HG02970 (cell line): ENCODE measurements around the gene NHERF1.

ENCODE experiments used
- ATAC-seq: cut with Tn5 transposase; IDR thresholded peaks from one replicate; pipeline ENCODE4 v1.9.1; 2021; ENCODE audit warnings: mild to moderate bottlenecking, moderate library complexity, moderate number of reproducible peaks; ENCODE audit not compliant: unreplicated experiment, low FRiP score

Gene NHERF1

GRCh38 chr17:74780443-74781238 lies 32.2 kb downstream of the NHERF1 start:
- ATAC-seq: no peak

GRCh38 chr17:74782571-74782970 lies 34.1 kb downstream of the NHERF1 start:
- no peak for ATAC-seq

GRCh38 chr17:74784125-74784810 lies 35.8 kb downstream of the NHERF1 start:
- no peak for ATAC-seq

GRCh38 chr17:74785096-74785980 lies 36.9 kb downstream of the NHERF1 start:
- no peak for ATAC-seq

- no peak for ATAC-seq
Measured at GRCh38 chr17:74785981-74786360, 37.5 kb downstream of the NHERF1 start.

GRCh38 chr17:74786431-74787055 lies 38.1 kb downstream of the NHERF1 start:
- no peak for ATAC-seq

- no peak for ATAC-seq
Measured at GRCh38 chr17:74790161-74791058, 42.0 kb downstream of the NHERF1 start.

- no peak for ATAC-seq
Measured at GRCh38 chr17:74792586-74793105, 44.2 kb downstream of the NHERF1 start.

GRCh38 chr17:74795327-74796020 lies 47.0 kb downstream of the NHERF1 start:
- ATAC-seq: no peak

GRCh38 chr17:74796211-74796610 lies 47.8 kb downstream of the NHERF1 start:
- ATAC-seq: no peak

- no peak for ATAC-seq
Measured at GRCh38 chr17:74796866-74797265, 48.4 kb downstream of the NHERF1 start.

GRCh38 chr17:74797824-74798223 lies 49.4 kb downstream of the NHERF1 start:
- no peak for ATAC-seq

- no peak for ATAC-seq
Measured at GRCh38 chr17:74798239-74798707, 49.8 kb downstream of the NHERF1 start.

GRCh38 chr17:74799097-74799496 lies 50.7 kb downstream of the NHERF1 start:
- no peak for ATAC-seq

- ATAC-seq: no peak
Measured at GRCh38 chr17:74800531-74800930, 52.1 kb downstream of the NHERF1 start.

GRCh38 chr17:74801896-74802295 lies 53.5 kb downstream of the NHERF1 start:
- no peak for ATAC-seq

- ATAC-seq: no peak
Measured at GRCh38 chr17:74803388-74803930, 55.0 kb downstream of the NHERF1 start.

- ATAC-seq: no peak
Measured at GRCh38 chr17:74803971-74804370, 55.5 kb downstream of the NHERF1 start.
